ENCODE measurements around the gene RASAL2.

RASAL2 gene

GRCh38 chr1:178458203-178458602 is 364.3 kb downstream of the RASAL2 start:
- DNase-seq (ENCODE audit: low read depth, low spot score): no peak
- no peak overlapping the region for H3K4me3 ChIP-seq (ENCODE audit: low read depth, low read length)
- in situ Hi-C loops (cut with HindIII; ENCODE audit: low sequenced_read_pairs): no loop called here
- TF ChIP-seq CTCF (IDR thresholded peaks at IDR 0.05; ENCODE audit: low read depth, low read length): no peak

- no peak for DNase-seq (ENCODE audit: low read depth, low spot score)
- no peak for TF ChIP-seq CTCF (IDR thresholded peaks at IDR 0.05; ENCODE audit: low read depth, low read length)
- H3K4me3 ChIP-seq (ENCODE audit: low read depth, low read length): no peak overlapping the region
- in situ Hi-C loops (cut with HindIII; ENCODE audit: low sequenced_read_pairs): no loop called here
Measured at GRCh38 chr1:178461104-178461503, 367.2 kb downstream of the RASAL2 start.

- no peak for TF ChIP-seq CTCF (IDR thresholded peaks at IDR 0.05; ENCODE audit: low read depth, low read length)
- in situ Hi-C loops (cut with HindIII; ENCODE audit: low sequenced_read_pairs): no loop called here
- no peak for DNase-seq (ENCODE audit: low read depth, low spot score)
- no peak overlapping the region for H3K4me3 ChIP-seq (ENCODE audit: low read depth, low read length)
Measured at GRCh38 chr1:178461701-178462100, 367.8 kb downstream of the RASAL2 start.

GRCh38 chr1:178464141-178464540 is 370.2 kb downstream of the RASAL2 start:
- in situ Hi-C loops (cut with HindIII; ENCODE audit: low sequenced_read_pairs): no loop called here
- no peak for TF ChIP-seq CTCF (IDR thresholded peaks at IDR 0.05; ENCODE audit: low read depth, low read length)

GRCh38 chr1:178464566-178464965 is 370.7 kb downstream of the RASAL2 start:
- H3K4me3 ChIP-seq (ENCODE audit: low read depth, low read length): no peak overlapping the region
- in situ Hi-C loops (cut with HindIII; ENCODE audit: low sequenced_read_pairs): no loop called here
- no peak for DNase-seq (ENCODE audit: low read depth, low spot score)
- TF ChIP-seq CTCF (IDR thresholded peaks at IDR 0.05; ENCODE audit: low read depth, low read length): no peak

More at GRCh38 chr1:178464141-178464540, 370.2 kb downstream of the RASAL2 start:
- no peak overlapping the region for H3K4me3 ChIP-seq (ENCODE audit: low read depth, low read length)
- DNase-seq (ENCODE audit: low read depth, low spot score): no peak

- DNase-seq (ENCODE audit: low read depth, low spot score): peak; percentile 18
- H3K4me3 ChIP-seq (ENCODE audit: low read depth, low read length): no peak overlapping the region
- no peak for TF ChIP-seq CTCF (IDR thresholded peaks at IDR 0.05; ENCODE audit: low read depth, low read length)
- in situ Hi-C loops (cut with HindIII; ENCODE audit: low sequenced_read_pairs): no loop called here
Measured at GRCh38 chr1:178465011-178465410, 371.1 kb downstream of the RASAL2 start.

- H3K4me3 ChIP-seq (ENCODE audit: low read depth, low read length): no peak overlapping the region
- DNase-seq (ENCODE audit: low read depth, low spot score): no peak
- in situ Hi-C loops (cut with HindIII; ENCODE audit: low sequenced_read_pairs): no loop called here
- TF ChIP-seq CTCF (IDR thresholded peaks at IDR 0.05; ENCODE audit: low read depth, low read length): no peak
Measured at GRCh38 chr1:178467837-178468236, 373.9 kb downstream of the RASAL2 start.

Data from astrocyte of the spinal cord (primary cell).